Calu3 (cell line): ENCODE data around the gene OR2V2. TPM values are rescaled to one million over a fixed set of nuclear protein-coding genes. Genes with fewer than 3 reads are reported as not detected.

ENCODE experiments used
- BruUV-seq: library from RNA; stranded (reverse); fragments of 400-500 nt; replicated peaks from 2 replicates; lab custom pipeline; 2021; lab: Mats Ljungman, UMichigan
- CTCF ChIA-PET: fragments of 300-600 bp; sonication (Branson Sonifier 250); formaldehyde crosslinking; loops from one replicate; lab custom pipeline; 2022; ENCODE audit warnings: antibody characterized with exemption; lab: Charles Lee
- DNase-seq: peaks from one replicate; pipeline ENCODE4 v3.0.0; 2022
- H3K27ac Mint-ChIP-seq: one replicate; pipeline ENCODE4 v1.8.0; 2022; ENCODE audit warnings: mixed read lengths; ENCODE audit not compliant: unreplicated experiment
- H3K27me3 Mint-ChIP-seq: one replicate; pipeline ENCODE4 v1.8.0; 2022; ENCODE audit warnings: mixed read lengths; ENCODE audit not compliant: unreplicated experiment
- H3K36me3 Mint-ChIP-seq: one replicate; pipeline ENCODE4 v1.8.0; 2022; ENCODE audit warnings: mild to moderate bottlenecking, moderate library complexity, mixed read lengths; ENCODE audit not compliant: insufficient read depth, unreplicated experiment
- H3K4me1 Mint-ChIP-seq: one replicate; pipeline ENCODE4 v1.8.0; 2022; ENCODE audit warnings: mild to moderate bottlenecking, low read depth, mixed read lengths; ENCODE audit not compliant: unreplicated experiment
- H3K4me3 Mint-ChIP-seq: one replicate; pipeline ENCODE4 v1.8.0; 2022; ENCODE audit warnings: mild to moderate bottlenecking, low read depth, moderate library complexity, mixed read lengths; ENCODE audit not compliant: unreplicated experiment
- H3K9me3 Mint-ChIP-seq: one replicate; pipeline ENCODE4 v1.8.0; 2022; ENCODE audit warnings: low read depth, mixed read lengths; ENCODE audit not compliant: unreplicated experiment
- CTCF ChIP-seq: fragments of 200-600 bp; IDR thresholded peaks from one replicate; pipeline ENCODE4 v1.8.0; 2022; ENCODE audit warnings: antibody characterized with exemption; ENCODE audit not compliant: unreplicated experiment
- intact Hi-C: fragments of 100-400 bp; cut with micrococcal nuclease; formaldehyde crosslinking; loops from one replicate; pipeline ENCODE4 v1.10.0; 2022; ENCODE audit not compliant: unreplicated experiment
- total RNA-seq: library from RNA; stranded (reverse); gene quantifications from 2 replicates; pipeline ENCODE4 v1.2.3, GENCODE V29; 2022

The OR2V2 gene
- total RNA-seq, 1 experiment from 2014 or later: not detected

GRCh38 chr5:181191526-181192336 is 44.3 kb downstream of the OR2V2 start:
- peak; percentile 96 for DNase-seq
- CTCF ChIA-PET: interaction anchor here (1.4 to 1.6 kb wide), 3 partner anchors 11 to 15 kb away, joined by 5 to 8 read pairs (median 7); partner anchors contain the start of gene TRIM7
- BruUV-seq: no TSS peak
- no peak for TF ChIP-seq CTCF
- peak overlapping the region; percentile 93 for H3K4me3 Mint-ChIP-seq
- H3K27me3 Mint-ChIP-seq: peaks cover 17% of the 10 kb centered on the region
- intact Hi-C loops: no loop called here
- H3K4me1 Mint-ChIP-seq: peaks cover 47% of the 10 kb centered on the region
- no peaks in the 10 kb centered on the region for H3K9me3 Mint-ChIP-seq
- H3K36me3 Mint-ChIP-seq: peaks cover 62% of the 10 kb centered on the region
- H3K27ac Mint-ChIP-seq: peak overlapping the region; percentile 100

- peaks cover 40% of the 10 kb centered on the region for H3K4me1 Mint-ChIP-seq
- no peaks in the 10 kb centered on the region for H3K9me3 Mint-ChIP-seq
- TF ChIP-seq CTCF: no peak
- no peak for DNase-seq
- BruUV-seq: TSS peak; percentile 16
- intact Hi-C loops: no loop called here
- peaks cover 17% of the 10 kb centered on the region for H3K27me3 Mint-ChIP-seq
- CTCF ChIA-PET: interaction anchor here (1.4 to 1.6 kb wide), 3 partner anchors 10 to 14 kb away, joined by 5 to 8 read pairs (median 7); partner anchors contain the start of gene TRIM7
- H3K36me3 Mint-ChIP-seq: peaks cover 55% of the 10 kb centered on the region
- peak overlapping the region; percentile 93 for H3K4me3 Mint-ChIP-seq
- peak overlapping the region; percentile 100 for H3K27ac Mint-ChIP-seq
Measured at GRCh38 chr5:181192337-181193046, 45.1 kb downstream of the OR2V2 start.

GRCh38 chr5:181193656-181194055 is 46.3 kb downstream of the OR2V2 start:
- DNase-seq: no peak
- no peaks in the 10 kb centered on the region for H3K9me3 Mint-ChIP-seq
- intact Hi-C loops: no loop called here
- H3K4me1 Mint-ChIP-seq: peaks cover 32% of the 10 kb centered on the region
- peaks cover 43% of the 10 kb centered on the region for H3K36me3 Mint-ChIP-seq
- TF ChIP-seq CTCF: no peak
- H3K27ac Mint-ChIP-seq: no peak overlapping the region
- H3K4me3 Mint-ChIP-seq: no peak overlapping the region
- peaks cover 11% of the 10 kb centered on the region for H3K27me3 Mint-ChIP-seq
- CTCF ChIA-PET: no interaction called here
- BruUV-seq: no TSS peak

GRCh38 chr5:181194489-181195248 is 47.3 kb downstream of the OR2V2 start:
- Mint-ChIP-seq H3K4me1 (peaks cover 35% of the 10 kb centered on the region), H3K9me3 (no peaks in the 10 kb centered on the region), H3K27me3 (peaks cover 16% of the 10 kb centered on the region), H3K36me3 (peaks cover 33% of the 10 kb centered on the region), H3K4me3 (no peak overlapping the region), H3K27ac (no peak overlapping the region)
- BruUV-seq: no TSS peak
- intact Hi-C loops: no loop called here
- DNase-seq: no peak
- CTCF ChIA-PET: no interaction called here
- TF ChIP-seq CTCF: no peak
